ENCODE data around the gene ARHGAP31. TPM values are rescaled to one million over a fixed set of nuclear protein-coding genes. Genes with fewer than 3 reads are reported as not detected.

Gene ARHGAP31
- total and polyA plus RNA-seq, 4 donors, result 0.99 to 4.6 (median 2.6) TPM

DNA sequence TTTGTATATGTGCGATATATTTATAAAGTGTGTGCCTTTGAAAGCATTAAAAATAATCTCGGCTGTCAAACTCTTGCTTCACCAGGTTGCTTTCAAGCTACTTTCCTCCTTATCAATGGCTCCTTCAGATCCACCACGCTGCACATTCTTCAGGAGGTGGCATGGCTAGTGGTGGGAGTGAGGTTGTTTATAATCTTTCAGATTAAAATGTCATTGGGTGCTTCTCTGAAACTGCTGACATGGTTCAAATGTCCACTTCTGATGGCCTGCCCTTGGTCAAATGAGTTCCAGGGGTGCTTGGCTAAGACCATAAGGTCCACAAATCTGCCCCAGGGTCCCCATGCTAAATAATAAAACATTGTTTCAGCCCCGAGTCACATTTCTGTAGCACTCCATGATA is 36.7 kb downstream of the ARHGAP31 start:
- Histone ChIP-seq H3K4me3 (ENCODE audit: low read depth in 1 of 3, low read length in 3 of 3) (no peak overlapping the region), H3K9ac (ENCODE audit: low read depth in 1 of 2, low read length in 2 of 2) (no peak overlapping the region), H3K36me3 (ENCODE audit: control insufficient read depth in 4 of 4, insufficient read depth in 3 of 4, low read depth in 1 of 4, low read length in 3 of 4) (no peaks in the 10 kb centered on the region), H3K4me1 (ENCODE audit: control insufficient read depth in 4 of 4, insufficient read depth in 4 of 4, low read length in 3 of 4) (peaks cover 0 to 6% (median 0%) of the 10 kb centered on the region in 4 donors), H3K9me3 (ENCODE audit: control insufficient read depth in 4 of 4, low read length in 3 of 4) (no peaks in the 10 kb centered on the region), H3K27me3 (ENCODE audit: control insufficient read depth in 4 of 4, insufficient read depth in 4 of 4, low read length in 3 of 4) (no peaks in the 10 kb centered on the region), H3K27ac (ENCODE audit: low read depth in 1 of 2, low read length in 2 of 2) (no peak overlapping the region)
- 91% methylated on average over 4 of the region's 4 CpGs for WGBS
- TF ChIP-seq, protein P1, sequence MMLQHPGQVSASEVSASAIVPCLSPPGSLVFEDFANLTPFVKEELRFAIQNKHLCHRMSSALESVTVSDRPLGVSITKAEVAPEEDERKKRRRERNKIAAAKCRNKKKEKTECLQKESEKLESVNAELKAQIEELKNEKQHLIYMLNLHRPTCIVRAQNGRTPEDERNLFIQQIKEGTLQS (IDR thresholded peaks at IDR 0.05), result no peak
- no peak for TF ChIP-seq FOXA1 (IDR thresholded peaks at IDR 0.05)
- no peak for DNase-seq (ENCODE audit: low spot score)

DNA sequence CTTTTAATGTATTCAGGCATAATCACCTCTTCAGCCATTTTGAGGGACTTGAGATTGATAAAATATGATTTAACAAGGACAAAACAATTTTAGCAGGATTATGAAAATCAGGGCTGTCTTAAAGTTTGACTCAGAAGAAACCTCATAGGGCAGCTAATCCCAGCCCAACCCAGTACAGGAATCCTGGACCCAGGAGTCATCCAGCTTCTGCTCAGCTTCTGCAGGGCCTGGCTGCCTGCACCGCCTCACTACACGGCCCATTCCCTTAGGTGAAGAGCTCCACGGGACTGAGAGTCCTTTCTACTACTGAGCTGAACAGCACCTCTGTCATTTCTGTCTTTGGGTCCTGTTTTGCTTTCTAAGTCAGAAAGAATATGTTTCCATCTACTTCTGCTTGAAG is 37.5 kb downstream of the ARHGAP31 start:
- Histone ChIP-seq H3K27me3 (ENCODE audit: control insufficient read depth in 4 of 4, insufficient read depth in 4 of 4, low read length in 3 of 4) (no peaks in the 10 kb centered on the region), H3K4me1 (ENCODE audit: control insufficient read depth in 4 of 4, insufficient read depth in 4 of 4, low read length in 3 of 4) (peaks cover 0 to 6% (median 0%) of the 10 kb centered on the region in 4 donors), H3K4me3 (ENCODE audit: low read depth in 1 of 3, low read length in 3 of 3) (no peak overlapping the region), H3K27ac (ENCODE audit: low read depth in 1 of 2, low read length in 2 of 2) (no peak overlapping the region), H3K36me3 (ENCODE audit: control insufficient read depth in 4 of 4, insufficient read depth in 3 of 4, low read depth in 1 of 4, low read length in 3 of 4) (no peaks in the 10 kb centered on the region), H3K9me3 (ENCODE audit: control insufficient read depth in 4 of 4, low read length in 3 of 4) (no peaks in the 10 kb centered on the region), H3K9ac (ENCODE audit: low read depth in 1 of 2, low read length in 2 of 2) (no peak overlapping the region)
- no peak for DNase-seq (ENCODE audit: low spot score)
- 90% methylated on average over 3 of the region's 3 CpGs for WGBS
- TF ChIP-seq, protein P1 (IDR thresholded peaks at IDR 0.05), result no peak
- TF ChIP-seq NR2F2 (IDR thresholded peaks at IDR 0.05), result no peak
- no peak for TF ChIP-seq RAD21 (IDR thresholded peaks at IDR 0.05)
- TF ChIP-seq HNF4G (IDR thresholded peaks at IDR 0.05), result no peak
- TF ChIP-seq EGR1 (IDR thresholded peaks at IDR 0.05; ENCODE audit: low read depth in 2 of 2), result no peak
- no peak for TF ChIP-seq YY1 (IDR thresholded peaks at IDR 0.05)
- no peak for TF ChIP-seq RXRA (IDR thresholded peaks at IDR 0.05)
- no peak for TF ChIP-seq JUND (IDR thresholded peaks at IDR 0.05)
- TF ChIP-seq TAF1 (conservative IDR thresholded peaks at IDR 0.05), result no peak
- no peak for TF ChIP-seq HNF4A (conservative IDR thresholded peaks at IDR 0.05)
- TF ChIP-seq, protein P2, sequence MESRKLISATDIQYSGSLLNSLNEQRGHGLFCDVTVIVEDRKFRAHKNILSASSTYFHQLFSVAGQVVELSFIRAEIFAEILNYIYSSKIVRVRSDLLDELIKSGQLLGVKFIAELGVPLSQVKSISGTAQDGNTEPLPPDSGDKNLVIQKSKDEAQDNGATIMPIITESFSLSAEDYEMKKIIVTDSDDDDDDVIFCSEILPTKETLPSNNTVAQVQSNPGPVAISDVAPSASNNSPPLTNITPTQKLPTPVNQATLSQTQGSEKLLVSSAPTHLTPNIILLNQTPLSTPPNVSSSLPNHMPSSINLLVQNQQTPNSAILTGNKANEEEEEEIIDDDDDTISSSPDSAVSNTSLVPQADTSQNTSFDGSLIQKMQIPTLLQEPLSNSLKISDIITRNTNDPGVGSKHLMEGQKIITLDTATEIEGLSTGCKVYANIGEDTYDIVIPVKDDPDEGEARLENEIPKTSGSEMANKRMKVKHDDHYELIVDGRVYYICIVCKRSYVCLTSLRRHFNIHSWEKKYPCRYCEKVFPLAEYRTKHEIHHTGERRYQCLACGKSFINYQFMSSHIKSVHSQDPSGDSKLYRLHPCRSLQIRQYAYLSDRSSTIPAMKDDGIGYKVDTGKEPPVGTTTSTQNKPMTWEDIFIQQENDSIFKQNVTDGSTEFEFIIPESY (IDR thresholded peaks at IDR 0.05), result no peak
- TF ChIP-seq GABPA (IDR thresholded peaks at IDR 0.05 in 1 of 2, conservative IDR thresholded peaks at IDR 0.05 in 1 of 2), result no peak
- TF ChIP-seq, protein P3, sequence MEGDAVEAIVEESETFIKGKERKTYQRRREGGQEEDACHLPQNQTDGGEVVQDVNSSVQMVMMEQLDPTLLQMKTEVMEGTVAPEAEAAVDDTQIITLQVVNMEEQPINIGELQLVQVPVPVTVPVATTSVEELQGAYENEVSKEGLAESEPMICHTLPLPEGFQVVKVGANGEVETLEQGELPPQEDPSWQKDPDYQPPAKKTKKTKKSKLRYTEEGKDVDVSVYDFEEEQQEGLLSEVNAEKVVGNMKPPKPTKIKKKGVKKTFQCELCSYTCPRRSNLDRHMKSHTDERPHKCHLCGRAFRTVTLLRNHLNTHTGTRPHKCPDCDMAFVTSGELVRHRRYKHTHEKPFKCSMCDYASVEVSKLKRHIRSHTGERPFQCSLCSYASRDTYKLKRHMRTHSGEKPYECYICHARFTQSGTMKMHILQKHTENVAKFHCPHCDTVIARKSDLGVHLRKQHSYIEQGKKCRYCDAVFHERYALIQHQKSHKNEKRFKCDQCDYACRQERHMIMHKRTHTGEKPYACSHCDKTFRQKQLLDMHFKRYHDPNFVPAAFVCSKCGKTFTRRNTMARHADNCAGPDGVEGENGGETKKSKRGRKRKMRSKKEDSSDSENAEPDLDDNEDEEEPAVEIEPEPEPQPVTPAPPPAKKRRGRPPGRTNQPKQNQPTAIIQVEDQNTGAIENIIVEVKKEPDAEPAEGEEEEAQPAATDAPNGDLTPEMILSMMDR (IDR thresholded peaks at IDR 0.05; ENCODE audit: low read depth, low read length, missing input control), result no peak
- TF ChIP-seq, protein P4, sequence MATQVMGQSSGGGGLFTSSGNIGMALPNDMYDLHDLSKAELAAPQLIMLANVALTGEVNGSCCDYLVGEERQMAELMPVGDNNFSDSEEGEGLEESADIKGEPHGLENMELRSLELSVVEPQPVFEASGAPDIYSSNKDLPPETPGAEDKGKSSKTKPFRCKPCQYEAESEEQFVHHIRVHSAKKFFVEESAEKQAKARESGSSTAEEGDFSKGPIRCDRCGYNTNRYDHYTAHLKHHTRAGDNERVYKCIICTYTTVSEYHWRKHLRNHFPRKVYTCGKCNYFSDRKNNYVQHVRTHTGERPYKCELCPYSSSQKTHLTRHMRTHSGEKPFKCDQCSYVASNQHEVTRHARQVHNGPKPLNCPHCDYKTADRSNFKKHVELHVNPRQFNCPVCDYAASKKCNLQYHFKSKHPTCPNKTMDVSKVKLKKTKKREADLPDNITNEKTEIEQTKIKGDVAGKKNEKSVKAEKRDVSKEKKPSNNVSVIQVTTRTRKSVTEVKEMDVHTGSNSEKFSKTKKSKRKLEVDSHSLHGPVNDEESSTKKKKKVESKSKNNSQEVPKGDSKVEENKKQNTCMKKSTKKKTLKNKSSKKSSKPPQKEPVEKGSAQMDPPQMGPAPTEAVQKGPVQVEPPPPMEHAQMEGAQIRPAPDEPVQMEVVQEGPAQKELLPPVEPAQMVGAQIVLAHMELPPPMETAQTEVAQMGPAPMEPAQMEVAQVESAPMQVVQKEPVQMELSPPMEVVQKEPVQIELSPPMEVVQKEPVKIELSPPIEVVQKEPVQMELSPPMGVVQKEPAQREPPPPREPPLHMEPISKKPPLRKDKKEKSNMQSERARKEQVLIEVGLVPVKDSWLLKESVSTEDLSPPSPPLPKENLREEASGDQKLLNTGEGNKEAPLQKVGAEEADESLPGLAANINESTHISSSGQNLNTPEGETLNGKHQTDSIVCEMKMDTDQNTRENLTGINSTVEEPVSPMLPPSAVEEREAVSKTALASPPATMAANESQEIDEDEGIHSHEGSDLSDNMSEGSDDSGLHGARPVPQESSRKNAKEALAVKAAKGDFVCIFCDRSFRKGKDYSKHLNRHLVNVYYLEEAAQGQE (IDR thresholded peaks at IDR 0.05), result no peak
- TF ChIP-seq FOXA2 (IDR thresholded peaks at IDR 0.05), result no peak
- TF ChIP-seq, protein P5, sequence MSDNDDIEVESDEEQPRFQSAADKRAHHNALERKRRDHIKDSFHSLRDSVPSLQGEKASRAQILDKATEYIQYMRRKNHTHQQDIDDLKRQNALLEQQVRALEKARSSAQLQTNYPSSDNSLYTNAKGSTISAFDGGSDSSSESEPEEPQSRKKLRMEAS (IDR thresholded peaks at IDR 0.05), result no peak
- no peak for TF ChIP-seq SP1 (IDR thresholded peaks at IDR 0.05)
- no peak for TF ChIP-seq FOXA1 (IDR thresholded peaks at IDR 0.05)
